A673 (cell line): ENCODE measurements around the gene ATP1A1.

ENCODE experiments used
- EZH2 ChIP-seq: fragments of 200-600 bp; sonication (generic); IDR thresholded peaks from 2 replicates; pipeline ENCODE4 v1.6.1; 2017; ENCODE audit warnings: borderline replicate concordance, low read depth, mild to moderate bottlenecking, mixed read lengths, antibody characterized with exemption, low read length; ENCODE audit not compliant: poor library complexity, severe bottlenecking
- TF ChIP-seq, protein P1 (sequence below): fragments of 300-800, 200-600 bp; sonication (generic); conservative IDR thresholded peaks from 2 replicates; pipeline ENCODE4 v1.5.1; 2017; ENCODE audit warnings: low read depth, mild to moderate bottlenecking, antibody characterized with exemption, low read length, moderate library complexity, mixed read lengths

DNA sequence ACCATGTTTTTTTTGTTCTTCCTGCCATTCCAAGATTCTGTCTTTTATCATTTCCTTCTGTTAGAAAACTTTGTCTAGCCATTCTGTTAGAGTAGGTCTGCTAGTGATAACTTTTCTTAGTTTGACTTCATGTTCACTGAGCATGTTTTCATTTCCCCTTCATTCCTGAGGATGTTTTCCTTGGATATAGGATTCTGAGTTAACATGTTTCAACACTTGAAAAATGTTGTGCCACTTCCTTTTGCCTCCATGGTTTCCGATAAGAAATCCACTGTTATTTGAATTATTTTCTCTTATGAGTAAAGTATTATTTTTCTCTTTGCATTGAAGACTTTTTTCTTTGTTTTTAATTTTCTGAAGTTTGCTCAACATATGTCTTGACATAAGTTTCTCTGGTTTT is 66.7 kb downstream of the ATP1A1 start:
- TF ChIP-seq, protein P1, sequence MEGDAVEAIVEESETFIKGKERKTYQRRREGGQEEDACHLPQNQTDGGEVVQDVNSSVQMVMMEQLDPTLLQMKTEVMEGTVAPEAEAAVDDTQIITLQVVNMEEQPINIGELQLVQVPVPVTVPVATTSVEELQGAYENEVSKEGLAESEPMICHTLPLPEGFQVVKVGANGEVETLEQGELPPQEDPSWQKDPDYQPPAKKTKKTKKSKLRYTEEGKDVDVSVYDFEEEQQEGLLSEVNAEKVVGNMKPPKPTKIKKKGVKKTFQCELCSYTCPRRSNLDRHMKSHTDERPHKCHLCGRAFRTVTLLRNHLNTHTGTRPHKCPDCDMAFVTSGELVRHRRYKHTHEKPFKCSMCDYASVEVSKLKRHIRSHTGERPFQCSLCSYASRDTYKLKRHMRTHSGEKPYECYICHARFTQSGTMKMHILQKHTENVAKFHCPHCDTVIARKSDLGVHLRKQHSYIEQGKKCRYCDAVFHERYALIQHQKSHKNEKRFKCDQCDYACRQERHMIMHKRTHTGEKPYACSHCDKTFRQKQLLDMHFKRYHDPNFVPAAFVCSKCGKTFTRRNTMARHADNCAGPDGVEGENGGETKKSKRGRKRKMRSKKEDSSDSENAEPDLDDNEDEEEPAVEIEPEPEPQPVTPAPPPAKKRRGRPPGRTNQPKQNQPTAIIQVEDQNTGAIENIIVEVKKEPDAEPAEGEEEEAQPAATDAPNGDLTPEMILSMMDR, result no peak
- no peak for TF ChIP-seq EZH2
